Esophagus muscularis mucosa (tissue), 3 donors: ENCODE data around the gene CFAP141.

Experiments used
- POLR2A ChIP-seq: fragments of 450-650 bp; IDR thresholded peaks from one replicate; pipeline ENCODE4 v1.6.1; 2017; ENCODE audit warnings: antibody characterized with exemption, moderate library complexity, mild to moderate bottlenecking, low read depth
- TF ChIP-seq, protein P1 (sequence below), 3 experiments: fragments of 200-600 bp in 2 of 3; fragments of 450-650 bp in 1 of 3; sonication (generic) in 2 of 3; IDR thresholded peaks; one replicate each; pipeline ENCODE4 v1.5.1; 2017 to 2019; ENCODE audit warnings: antibody characterized with exemption in 3 of 3, mild to moderate bottlenecking in 2 of 3, moderate library complexity in 1 of 3

DNA sequence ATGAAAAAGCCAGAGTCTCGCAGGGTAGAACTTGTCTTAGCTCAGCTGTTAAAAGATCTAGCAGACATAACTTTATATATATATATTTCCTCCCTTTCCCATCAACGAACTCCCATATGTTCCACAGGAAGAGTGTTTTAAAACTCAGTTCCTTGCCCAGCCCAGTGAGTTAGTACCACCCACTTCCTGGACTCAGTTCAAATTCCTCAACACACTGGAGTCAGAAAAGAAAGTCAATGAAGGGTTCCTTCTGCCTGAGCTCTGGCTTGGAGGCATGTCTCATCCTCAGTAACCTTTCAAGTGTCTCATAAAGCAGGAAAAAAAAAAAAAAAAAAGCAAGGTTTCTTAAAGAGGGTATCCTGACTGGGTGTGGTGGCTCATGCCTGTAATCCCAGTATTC lies 29.8 kb downstream of the CFAP141 start:
- TF ChIP-seq POLR2A, result no peak
- TF ChIP-seq, protein P1, sequence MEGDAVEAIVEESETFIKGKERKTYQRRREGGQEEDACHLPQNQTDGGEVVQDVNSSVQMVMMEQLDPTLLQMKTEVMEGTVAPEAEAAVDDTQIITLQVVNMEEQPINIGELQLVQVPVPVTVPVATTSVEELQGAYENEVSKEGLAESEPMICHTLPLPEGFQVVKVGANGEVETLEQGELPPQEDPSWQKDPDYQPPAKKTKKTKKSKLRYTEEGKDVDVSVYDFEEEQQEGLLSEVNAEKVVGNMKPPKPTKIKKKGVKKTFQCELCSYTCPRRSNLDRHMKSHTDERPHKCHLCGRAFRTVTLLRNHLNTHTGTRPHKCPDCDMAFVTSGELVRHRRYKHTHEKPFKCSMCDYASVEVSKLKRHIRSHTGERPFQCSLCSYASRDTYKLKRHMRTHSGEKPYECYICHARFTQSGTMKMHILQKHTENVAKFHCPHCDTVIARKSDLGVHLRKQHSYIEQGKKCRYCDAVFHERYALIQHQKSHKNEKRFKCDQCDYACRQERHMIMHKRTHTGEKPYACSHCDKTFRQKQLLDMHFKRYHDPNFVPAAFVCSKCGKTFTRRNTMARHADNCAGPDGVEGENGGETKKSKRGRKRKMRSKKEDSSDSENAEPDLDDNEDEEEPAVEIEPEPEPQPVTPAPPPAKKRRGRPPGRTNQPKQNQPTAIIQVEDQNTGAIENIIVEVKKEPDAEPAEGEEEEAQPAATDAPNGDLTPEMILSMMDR (IDR thresholded peaks at IDR 0.05), result no peak
